Gastrocnemius medialis (tissue), 4 donors: Measurements from ENCODE around the gene XPC. TPM values are rescaled to one million over a fixed set of nuclear protein-coding genes. Genes with fewer than 3 reads are reported as not detected.

Experiments used
- ATAC-seq, 2 donors: fragments of 150-250 bp; one replicate each; pipeline ENCODE4 v1.9.1; 2016
- DNase-seq, 2 donors: peaks; one replicate each; pipeline ENCODE4 v3.0.0-alpha.2; 2019
- H3K27ac ChIP-seq, 4 donors: fragments of 200-600 bp; sonication (generic); 1 replicate in 1 of 4; 2 replicates in 3 of 4; pipeline ENCODE4 v1.5.1; 2016 to 2018; ENCODE audit warnings: mild to moderate bottlenecking in 2 of 4, moderate library complexity in 1 of 4
- H3K27me3 ChIP-seq, 3 donors: fragments of 200-600 bp; sonication (generic) in 2 of 3; 1 replicate in 1 of 3; 2 replicates in 2 of 3; pipeline versions ENCODE4 v1.5.1 to v1.6.0; 2016 to 2019; ENCODE audit warnings: mild to moderate bottlenecking in 1 of 3, moderate library complexity in 1 of 3
- H3K36me3 ChIP-seq, 2 donors: fragments of 200-600 bp; sonication (generic) in 1 of 2; one replicate each; pipeline ENCODE4 v1.5.1; 2017 to 2018
- H3K4me1 ChIP-seq, 2 donors: fragments of 200-600 bp; sonication (generic) in 1 of 2; one replicate each; pipeline ENCODE4 v1.5.1; 2016 to 2017; ENCODE audit warnings: mild to moderate bottlenecking in 2 of 2
- H3K4me3 ChIP-seq, 4 donors: fragments of 200-600 bp; sonication (generic) in 3 of 4; 1 replicate in 1 of 4; 2 replicates in 3 of 4; pipeline ENCODE4 v1.5.1; 2016 to 2019; ENCODE audit warnings: mild to moderate bottlenecking in 2 of 4
- H3K9me3 ChIP-seq, 3 donors: fragments of 200-600 bp; sonication (generic) in 2 of 3; 1 replicate in 1 of 3; 2 replicates in 2 of 3; pipeline ENCODE4 v1.5.1; 2016 to 2019
- POLR2A ChIP-seq, 2 donors: fragments of 450-650 bp; IDR thresholded peaks; one replicate each; pipeline ENCODE4 v1.6.1; 2017; ENCODE audit warnings: antibody characterized with exemption in 2 of 2, mild to moderate bottlenecking in 2 of 2, moderate library complexity in 2 of 2
- in situ Hi-C, 4 donors: fragments of 200-750 bp; cut with MboI; loops; one replicate each; pipeline versions ENCODE4 v1.15.0 to v1.8.0; 2017; ENCODE audit warnings: low sequenced_read_pairs in 4 of 4
- intact Hi-C: fragments of 100-400 bp; cut with DNase I; formaldehyde crosslinking; loops from one replicate; pipeline ENCODE4 v1.15.1; 2023; ENCODE audit warnings: low total_unique reads
- total RNA-seq, 4 donors: library from RNA; depleted of rRNA; stranded (reverse); fragments of >200 nt; gene quantifications; one replicate each; pipeline versions ENCODE4 v1.1.0 to v1.2.3, GENCODE V29; 2016
- TF ChIP-seq, protein P1 (sequence below), 5 experiments: fragments of 450-650 bp in 3 of 5; fragments of 200-600 bp in 2 of 5; sonication (generic) in 2 of 5; IDR thresholded peaks in 4 of 5; conservative IDR thresholded peaks in 1 of 5; 1 replicate in 4 of 5; 2 replicates in 1 of 5; pipeline ENCODE4 v1.5.1; 2016 to 2019; ENCODE audit warnings: antibody characterized with exemption in 5 of 5, mild to moderate bottlenecking in 3 of 5, moderate library complexity in 3 of 5

XPC gene
- total RNA-seq, 4 donors from 2014 or later = 22.0 to 30.6 (median 27.0) TPM

DNA sequence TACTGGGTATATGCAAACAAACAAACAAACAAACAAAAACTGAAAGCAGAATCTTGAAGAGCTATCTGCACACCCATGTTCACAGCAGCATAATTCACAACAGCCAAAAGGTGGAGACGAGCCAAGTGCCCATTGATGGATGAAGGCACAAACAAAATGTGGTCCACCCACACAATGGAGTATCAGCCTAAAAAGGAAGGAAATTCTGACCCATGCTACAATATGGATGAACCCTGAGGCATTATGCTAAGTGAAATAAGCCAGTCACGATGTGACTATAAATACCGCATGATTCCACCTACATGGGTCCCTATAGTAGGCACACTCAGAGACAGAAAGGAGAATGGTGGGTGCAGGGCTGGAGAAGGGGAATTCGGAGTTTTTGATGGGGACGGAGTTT is 24.1 kb downstream of the XPC start:
- Histone ChIP-seq H3K27ac (no peak overlapping the region), H3K4me3 (no peak overlapping the region), H3K27me3 (no peaks in the 10 kb centered on the region), H3K36me3 (peaks cover 0 to 45% of the 10 kb centered on the region in 2 donors), H3K4me1 (peaks cover 10 to 19% of the 10 kb centered on the region in 2 donors), H3K9me3 (no peaks in the 10 kb centered on the region)
- no peak for ATAC-seq
- no peak for DNase-seq
- no peak for TF ChIP-seq POLR2A (IDR thresholded peaks at IDR 0.05)
- TF ChIP-seq, protein P1, sequence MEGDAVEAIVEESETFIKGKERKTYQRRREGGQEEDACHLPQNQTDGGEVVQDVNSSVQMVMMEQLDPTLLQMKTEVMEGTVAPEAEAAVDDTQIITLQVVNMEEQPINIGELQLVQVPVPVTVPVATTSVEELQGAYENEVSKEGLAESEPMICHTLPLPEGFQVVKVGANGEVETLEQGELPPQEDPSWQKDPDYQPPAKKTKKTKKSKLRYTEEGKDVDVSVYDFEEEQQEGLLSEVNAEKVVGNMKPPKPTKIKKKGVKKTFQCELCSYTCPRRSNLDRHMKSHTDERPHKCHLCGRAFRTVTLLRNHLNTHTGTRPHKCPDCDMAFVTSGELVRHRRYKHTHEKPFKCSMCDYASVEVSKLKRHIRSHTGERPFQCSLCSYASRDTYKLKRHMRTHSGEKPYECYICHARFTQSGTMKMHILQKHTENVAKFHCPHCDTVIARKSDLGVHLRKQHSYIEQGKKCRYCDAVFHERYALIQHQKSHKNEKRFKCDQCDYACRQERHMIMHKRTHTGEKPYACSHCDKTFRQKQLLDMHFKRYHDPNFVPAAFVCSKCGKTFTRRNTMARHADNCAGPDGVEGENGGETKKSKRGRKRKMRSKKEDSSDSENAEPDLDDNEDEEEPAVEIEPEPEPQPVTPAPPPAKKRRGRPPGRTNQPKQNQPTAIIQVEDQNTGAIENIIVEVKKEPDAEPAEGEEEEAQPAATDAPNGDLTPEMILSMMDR (IDR thresholded peaks at IDR 0.05 in 4 of 5, conservative IDR thresholded peaks at IDR 0.05 in 1 of 5) = no peak
- intact Hi-C loops = no loop called here
- in situ Hi-C loops = no loop called here

DNA sequence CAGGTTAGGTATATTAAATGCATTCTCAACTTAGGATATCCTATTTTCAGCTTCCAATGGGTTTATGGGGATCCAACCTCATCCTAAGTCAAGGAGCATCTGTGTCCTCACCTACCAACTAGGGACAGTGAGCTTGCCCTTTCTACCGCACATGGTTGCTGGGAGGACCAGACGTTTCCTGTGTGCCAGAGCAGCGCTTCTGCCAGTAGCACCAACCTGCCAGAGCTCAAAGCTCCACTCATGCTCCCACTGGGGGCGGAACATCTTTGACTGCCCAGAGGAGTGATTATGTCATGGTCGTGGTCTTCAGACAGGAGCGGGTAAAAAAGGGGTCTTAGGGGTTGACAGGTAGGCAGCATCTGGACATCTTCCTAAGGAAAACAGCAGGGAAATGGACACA is 24.7 kb downstream of the XPC start:
- peaks cover 10 to 19% of the 10 kb centered on the region in 2 donors for H3K4me1 ChIP-seq
- H3K27ac ChIP-seq = no peak overlapping the region
- DNase-seq (no peak), ATAC-seq (no peak)
- intact Hi-C loops (no loop called here), in situ Hi-C loops (no loop called here)
- H3K4me3 ChIP-seq = no peak overlapping the region
- H3K27me3 ChIP-seq = no peaks in the 10 kb centered on the region
- H3K9me3 ChIP-seq = no peaks in the 10 kb centered on the region
- TF ChIP-seq, protein P1 (IDR thresholded peaks at IDR 0.05 in 4 of 5, conservative IDR thresholded peaks at IDR 0.05 in 1 of 5) = no peak
- no peak for TF ChIP-seq POLR2A (IDR thresholded peaks at IDR 0.05)
- peaks cover 0 to 39% of the 10 kb centered on the region in 2 donors for H3K36me3 ChIP-seq

DNA sequence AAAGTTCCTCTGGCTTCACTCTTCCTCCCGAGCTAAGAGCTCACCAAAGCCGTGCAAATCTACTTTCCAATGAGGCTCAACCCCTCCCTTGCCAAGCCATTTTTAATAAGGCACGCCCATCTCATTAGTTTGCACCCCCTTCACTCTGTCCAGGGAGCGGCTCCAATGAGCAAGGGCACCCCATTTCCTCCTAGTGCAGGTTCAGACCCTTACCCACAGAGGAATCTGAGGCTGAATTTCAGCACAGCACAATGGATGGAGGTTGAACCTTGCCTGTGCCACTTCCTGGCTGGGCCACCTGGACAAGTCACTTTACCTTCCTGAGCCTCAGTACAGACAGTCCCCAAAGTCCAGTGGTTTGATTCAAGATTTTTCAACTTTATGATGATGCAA is 25.4 kb downstream of the XPC start:
- Histone ChIP-seq H3K27ac (no peak overlapping the region), H3K9me3 (no peaks in the 10 kb centered on the region), H3K36me3 (peaks cover 0 to 35% of the 10 kb centered on the region in 2 donors), H3K27me3 (no peaks in the 10 kb centered on the region), H3K4me1 (peaks cover 10 to 17% of the 10 kb centered on the region in 2 donors), H3K4me3 (no peak overlapping the region)
- in situ Hi-C loops (no loop called here), intact Hi-C loops (no loop called here)
- TF ChIP-seq POLR2A (IDR thresholded peaks at IDR 0.05) = no peak
- TF ChIP-seq, protein P1 (IDR thresholded peaks at IDR 0.05 in 4 of 5, conservative IDR thresholded peaks at IDR 0.05 in 1 of 5) = no peak
- DNase-seq (no peak), ATAC-seq (no peak)

DNA sequence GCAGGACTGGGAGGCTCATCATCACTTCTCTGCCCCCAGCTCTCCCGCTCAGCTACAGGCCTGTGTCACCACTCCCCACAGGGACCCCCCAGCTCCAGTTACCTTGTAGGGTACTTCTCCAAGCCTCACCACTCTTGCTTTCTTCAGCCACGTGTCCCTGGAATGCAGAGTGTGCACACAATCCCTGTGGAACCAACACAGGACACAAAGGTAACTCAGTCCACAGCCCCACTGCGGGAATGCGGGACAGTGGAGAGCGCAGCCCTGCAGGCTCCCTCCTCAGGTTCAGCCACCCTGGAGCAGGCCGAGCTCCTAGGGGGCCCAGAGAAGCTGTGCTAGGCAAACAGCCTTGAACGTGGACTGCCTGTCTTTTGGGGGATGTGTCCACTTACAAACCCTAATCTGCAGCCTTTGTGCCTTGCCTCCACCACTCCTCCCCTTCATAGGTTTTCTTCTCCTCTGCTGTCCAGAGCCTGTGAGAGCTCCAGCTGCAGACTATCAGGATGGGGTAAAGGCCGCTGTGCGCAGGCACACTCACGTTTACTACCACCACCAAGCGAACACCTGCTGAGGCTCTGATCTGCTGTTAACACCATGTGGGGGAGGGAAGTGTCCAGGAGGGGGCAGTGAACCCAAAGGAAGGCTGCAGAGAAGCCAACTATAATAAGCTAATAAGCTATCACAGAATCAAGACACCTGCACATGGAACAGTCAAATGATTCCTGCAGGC is 26.0 kb downstream of the XPC start:
- no peak for TF ChIP-seq POLR2A (IDR thresholded peaks at IDR 0.05)
- TF ChIP-seq, protein P1 (IDR thresholded peaks at IDR 0.05 in 4 of 5, conservative IDR thresholded peaks at IDR 0.05 in 1 of 5) = no peak
- H3K9me3 ChIP-seq = no peaks in the 10 kb centered on the region
- peaks cover 0 to 35% of the 10 kb centered on the region in 2 donors for H3K36me3 ChIP-seq
- intact Hi-C loops = no loop called here
- no peak for ATAC-seq
- H3K4me1 ChIP-seq = peaks cover 6 to 12% of the 10 kb centered on the region in 2 donors
- no peak overlapping the region for H3K4me3 ChIP-seq
- no peaks in the 10 kb centered on the region for H3K27me3 ChIP-seq
- no peak overlapping the region for H3K27ac ChIP-seq
- in situ Hi-C loops = no loop called here
- DNase-seq = no peak
